Endothelial cell of umbilical vein (primary cell): Measurements from ENCODE around the gene AIG1. TPM values are rescaled to one million over a fixed set of nuclear protein-coding genes. Genes with fewer than 3 reads are reported as not detected.

ENCODE experiments used
- BruUV-seq: library from RNA; stranded (reverse); fragments of 400-500 nt; replicated peaks from 2 replicates; lab custom pipeline; 2021; lab: Mats Ljungman, UMichigan
- CTCF ChIA-PET: fragments of 300-600, 350-600 bp; sonication (Branson Sonifier 250); formaldehyde crosslinking; loops from one replicate; lab custom pipeline; 2021; ENCODE audit warnings: antibody characterized with exemption, inconsistent platforms; lab: Charles Lee
- POLR2A ChIA-PET: fragments of 300-600, 350-600 bp; sonication (Branson Sonifier 250); formaldehyde crosslinking; loops from one replicate; lab custom pipeline; 2021; ENCODE audit warnings: antibody characterized with exemption, inconsistent platforms; lab: Charles Lee
- DNase-seq: peaks from one replicate; pipeline ENCODE4 v3.0.0-alpha.2; 2011; ENCODE audit warnings: low read depth, low spot score
- FAIRE-seq: peaks from 2 replicates; lab custom pipeline; 2011; peaks lifted over from hg19 to GRCh38; lab: Jason Lieb, UNC
- H2AFZ ChIP-seq: 2 replicates; pipeline ENCODE4 v1.6.0; 2012; ENCODE audit warnings: low read depth, low read length, control low read depth, inconsistent platforms
- H3K27ac ChIP-seq: 2 replicates; pipeline ENCODE4 v1.5.1; 2011; ENCODE audit warnings: low read depth, mild to moderate bottlenecking, control low read depth, low read length, moderate library complexity; ENCODE audit not compliant: insufficient read depth
- H3K27me3 ChIP-seq, 2 experiments: 2 replicates each; pipeline versions ENCODE4 v1.6.0 to v1.6.1; 2011; ENCODE audit warnings: low read length in 2 of 2, mixed read lengths in 1 of 2; ENCODE audit not compliant: control insufficient read depth in 2 of 2, insufficient read depth in 2 of 2
- H3K36me3 ChIP-seq, 2 experiments: 2 replicates in 1 of 2; 3 replicates in 1 of 2; pipeline ENCODE4 v1.5.1; 2011; ENCODE audit warnings: low read length in 2 of 2, mild to moderate bottlenecking in 1 of 2, moderate library complexity in 1 of 2; ENCODE audit not compliant: control insufficient read depth in 2 of 2, insufficient read depth in 2 of 2; ENCODE audit errors: extremely low read depth in 1 of 2
- H3K4me1 ChIP-seq: 3 replicates; pipeline ENCODE4 v1.5.1; 2011; ENCODE audit warnings: mild to moderate bottlenecking, low read length; ENCODE audit not compliant: control insufficient read depth, insufficient read depth; ENCODE audit errors: extremely low read depth
- H3K4me2 ChIP-seq: 2 replicates; pipeline ENCODE4 v1.6.1; 2011; ENCODE audit warnings: low read length, control low read depth, mixed read lengths; ENCODE audit not compliant: insufficient read depth
- H3K4me3 ChIP-seq, 3 experiments: fragments of 200-600 bp in 1 of 3; sonication (generic), shearing (Covaris generic) in 1 of 3; replicated peaks in 1 of 3; 2 replicates each; pipeline ENCODE4 v1.5.1; 2011 to 2016; ENCODE audit warnings: control low read depth in 3 of 3, low read length in 3 of 3, mild to moderate bottlenecking in 2 of 3, inconsistent platforms in 1 of 3, low read depth in 1 of 3, moderate library complexity in 1 of 3; ENCODE audit not compliant: insufficient read depth in 1 of 3
- H3K79me2 ChIP-seq: 2 replicates; pipeline ENCODE4 v1.6.0; 2012; ENCODE audit warnings: low read length, inconsistent platforms; ENCODE audit not compliant: control insufficient read depth, insufficient read depth
- H3K9ac ChIP-seq: replicated peaks from 2 replicates; pipeline ENCODE3; 2011; ENCODE audit warnings: low read length, control low read depth; ENCODE audit not compliant: insufficient read depth; ENCODE audit errors: extremely low read depth
- H3K9me1 ChIP-seq: replicated peaks from 3 replicates; pipeline ENCODE4 v1.6.0; 2011; ENCODE audit warnings: mild to moderate bottlenecking, low read length; ENCODE audit not compliant: control insufficient read depth, insufficient read depth; ENCODE audit errors: extremely low read depth
- H3K9me3 ChIP-seq: replicated peaks from 2 replicates; pipeline ENCODE4 v1.5.1; 2012; ENCODE audit warnings: low read length, inconsistent platforms; ENCODE audit not compliant: control insufficient read depth, insufficient read depth
- H4K20me1 ChIP-seq: replicated peaks from 2 replicates; pipeline ENCODE3; 2011; ENCODE audit warnings: mild to moderate bottlenecking, low read length; ENCODE audit not compliant: control insufficient read depth, insufficient read depth; ENCODE audit errors: extremely low read depth
- CTCF ChIP-seq, 2 donors: IDR thresholded peaks; 1 replicate in 1 of 2; 2 replicates in 1 of 2; pipeline ENCODE4 v1.5.1; 2011; ENCODE audit warnings: low read length in 2 of 2, mild to moderate bottlenecking in 2 of 2, moderate library complexity in 2 of 2, control low read depth in 1 of 2, inconsistent platforms in 1 of 2, low read depth in 1 of 2; ENCODE audit not compliant: insufficient read depth in 1 of 2; ENCODE audit errors: extremely low read depth in 1 of 2
- EZH2 ChIP-seq: IDR thresholded peaks from 2 replicates; pipeline ENCODE4 v1.6.1; 2012; ENCODE audit warnings: borderline replicate concordance, low read depth, mild to moderate bottlenecking, moderate library complexity, low read length, inconsistent platforms; ENCODE audit not compliant: severe bottlenecking
- FOS ChIP-seq: IDR thresholded peaks from 2 replicates; pipeline ENCODE4 v1.6.1; 2011; ENCODE audit warnings: mild to moderate bottlenecking, low read length, moderate library complexity, borderline replicate concordance; ENCODE audit not compliant: insufficient read depth
- GATA2 ChIP-seq: IDR thresholded peaks from 2 replicates; pipeline ENCODE4 v1.7.0; 2011; ENCODE audit warnings: low read depth, mild to moderate bottlenecking, moderate library complexity, mixed read lengths, low read length; ENCODE audit not compliant: insufficient read length, insufficient read depth
- JUN ChIP-seq: IDR thresholded peaks from 2 replicates; pipeline ENCODE4 v1.6.1; 2011; ENCODE audit warnings: borderline replicate concordance, low read depth; ENCODE audit not compliant: insufficient read length, insufficient read depth
- MAX ChIP-seq: IDR thresholded peaks from 2 replicates; pipeline ENCODE4 v1.6.1; 2011; ENCODE audit not compliant: insufficient read depth, insufficient read length
- MYC ChIP-seq: IDR thresholded peaks from one replicate; pipeline ENCODE4 v1.6.1; 2011; ENCODE audit warnings: mild to moderate bottlenecking, low read depth, low read length
- POLR2A ChIP-seq: IDR thresholded peaks from 2 replicates; pipeline ENCODE4 v1.6.1; 2012; ENCODE audit warnings: low read depth, mild to moderate bottlenecking, control low read depth, low read length
- dilution Hi-C: fragments of 300-500 bp; cut with MboI; formaldehyde crosslinking; loops from one replicate; pipeline ENCODE4 v1.15.0; 2019; ENCODE audit warnings: low sequenced_read_pairs; ENCODE audit not compliant: extremely low pct_ligation_motif_present
- intact Hi-C: fragments of 100-400 bp; cut with micrococcal nuclease; formaldehyde crosslinking; loops from one replicate; pipeline ENCODE4 v1.10.0; 2022
- polyA plus RNA-seq, 4 experiments: library from polyadenylated mRNA; depleted of rRNA in 3 of 4; stranded (reverse) in 3 of 4; unstranded in 1 of 4; fragments of >200 nt; gene quantifications; 2 replicates each; pipeline versions ENCODE4 v1.2.1 to v1.2.3, GENCODE V29; 2011 to 2012; ENCODE audit warnings: missing spikeins in 1 of 4
- total RNA-seq: library from RNA; stranded (reverse); gene quantifications from 2 replicates; pipeline ENCODE4 v1.2.3, GENCODE V29; 2021

Gene AIG1
- total and polyA plus RNA-seq, 2 donors (not counting 3 experiments of a cell fraction or from before 2014, with no cell fraction given) = 17.7 to 22.7 TPM

- intact Hi-C loops (no loop called here), dilution Hi-C loops (no loop called here)
- H3K9ac ChIP-seq = no peak overlapping the region
- no peaks in the 10 kb centered on the region for H3K36me3 ChIP-seq
- BruUV-seq = no TSS peak
- no peaks in the 10 kb centered on the region for H3K9me1 ChIP-seq
- H4K20me1 ChIP-seq = no peaks in the 10 kb centered on the region
- no peaks in the 10 kb centered on the region for H3K27me3 ChIP-seq
- H3K79me2 ChIP-seq = no peaks in the 10 kb centered on the region
- H3K9me3 ChIP-seq = no peaks in the 10 kb centered on the region
- ChIA-PET CTCF (no interaction called here), POLR2A (no interaction called here)
- no peak overlapping the region for H2AFZ ChIP-seq
- H3K4me3 ChIP-seq = no peak overlapping the region
- H3K4me2 ChIP-seq = no peak overlapping the region
- no peak overlapping the region for H3K27ac ChIP-seq
- no peaks in the 10 kb centered on the region for H3K4me1 ChIP-seq
- DNase-seq (no peak), FAIRE-seq (no peak)
- TF ChIP-seq CTCF (IDR thresholded peaks at IDR 0.05; ENCODE audit: extremely low read depth in 1 of 2, insufficient read depth in 1 of 2, low read depth in 1 of 2, low read length in 2 of 2) (no peak), JUN (no peak), EZH2 (no peak), POLR2A (no peak), FOS (no peak), MAX (no peak), MYC (no peak), GATA2 (no peak)
Observed at GRCh38 chr6:143110572-143110971, 49.9 kb downstream of the AIG1 start.
